Measurements from ENCODE around the gene S100A9.
"Not testable (repeated sequence)": the region's sequence is repeated elsewhere in the genome, so short reads cannot be mapped to it uniquely, and the experiment has no call there.

Gene S100A9

GRCh38 chr1:153357853-153358690 lies at the start of gene S100A9:
TSS of gene S100A9 (plus strand) at chr1:153357854. CDS start at chr1:153358284, 430 bp downstream.
- no peak for FAIRE-seq

- no peak for FAIRE-seq
Measured at GRCh38 chr1:153308540-153308939, 49.1 kb upstream of the S100A9 start.

- no peak for FAIRE-seq
Measured at GRCh38 chr1:153309441-153309840, 48.2 kb upstream of the S100A9 start.

GRCh38 chr1:153310526-153310925 lies 47.1 kb upstream of the S100A9 start:
- no peak for FAIRE-seq

- no peak for FAIRE-seq
Measured at GRCh38 chr1:153312570-153313186, 45.0 kb upstream of the S100A9 start, which contains the start of gene PGLYRP3. TSS of gene PGLYRP3 (minus strand) at chr1:153312952. CDS start at chr1:153310665, 2,287 bp downstream.

GRCh38 chr1:153313288-153313687 lies 44.4 kb upstream of the S100A9 start:
- FAIRE-seq: no peak

GRCh38 chr1:153314388-153314787 lies 43.3 kb upstream of the S100A9 start:
- FAIRE-seq: not testable (repeated sequence)

- not testable (repeated sequence) for FAIRE-seq
Measured at GRCh38 chr1:153316013-153316412, 41.6 kb upstream of the S100A9 start.

- not testable (repeated sequence) for FAIRE-seq
Measured at GRCh38 chr1:153318145-153318544, 39.5 kb upstream of the S100A9 start.

GRCh38 chr1:153322568-153322967 lies 35.1 kb upstream of the S100A9 start:
- no peak for FAIRE-seq

GRCh38 chr1:153324912-153325311 lies 32.7 kb upstream of the S100A9 start:
- no peak for FAIRE-seq

GRCh38 chr1:153333902-153334301 lies 23.8 kb upstream of the S100A9 start:
- FAIRE-seq: no peak

- no peak for FAIRE-seq
Measured at GRCh38 chr1:153336650-153337049, 21.0 kb upstream of the S100A9 start.

GRCh38 chr1:153337980-153338853 lies 19.4 kb upstream of the S100A9 start:
- FAIRE-seq: no peak

GRCh38 chr1:153339802-153340201 lies 17.9 kb upstream of the S100A9 start:
- FAIRE-seq: no peak

GRCh38 chr1:153340356-153340755 lies 17.3 kb upstream of the S100A9 start:
- FAIRE-seq: no peak

- FAIRE-seq: no peak
Measured at GRCh38 chr1:153341431-153341934, 16.2 kb upstream of the S100A9 start.

GRCh38 chr1:153342178-153342577 lies 15.5 kb upstream of the S100A9 start:
- FAIRE-seq: no peak

GRCh38 chr1:153343040-153343681 lies 14.5 kb upstream of the S100A9 start:
- no peak for FAIRE-seq

- FAIRE-seq: no peak
Measured at GRCh38 chr1:153343811-153344717, 13.6 kb upstream of the S100A9 start.

GRCh38 chr1:153344718-153345025 lies 13.0 kb upstream of the S100A9 start:
- FAIRE-seq: no peak

All from endometrium (tissue), 2 donors.